Left renal pelvis (tissue), 4 donors: Measurements from ENCODE around the gene CRY1. TPM values are rescaled to one million over a fixed set of nuclear protein-coding genes. Genes with fewer than 3 reads are reported as not detected.
"Not testable (repeated sequence)": the region's sequence is repeated elsewhere in the genome, so short reads cannot be mapped to it uniquely, and the experiment has no call there.

Source experiments
- DNase-seq, 4 donors: peaks; one replicate each; pipeline ENCODE4 v3.0.0-alpha.2; 2013; ENCODE audit warnings: low read depth in 4 of 4, low spot score in 3 of 4
- polyA plus RNA-seq, 4 donors: library from polyadenylated mRNA; unstranded; fragments of 120-200 nt; gene quantifications; one replicate each; pipeline ENCODE4 v1.2.1, GENCODE V29; 2013; ENCODE audit not compliant: insufficient read length in 4 of 4

Gene CRY1
- polyA plus RNA-seq, 4 donors = 21.9 to 31.8 (median 29.8) TPM

DNA sequence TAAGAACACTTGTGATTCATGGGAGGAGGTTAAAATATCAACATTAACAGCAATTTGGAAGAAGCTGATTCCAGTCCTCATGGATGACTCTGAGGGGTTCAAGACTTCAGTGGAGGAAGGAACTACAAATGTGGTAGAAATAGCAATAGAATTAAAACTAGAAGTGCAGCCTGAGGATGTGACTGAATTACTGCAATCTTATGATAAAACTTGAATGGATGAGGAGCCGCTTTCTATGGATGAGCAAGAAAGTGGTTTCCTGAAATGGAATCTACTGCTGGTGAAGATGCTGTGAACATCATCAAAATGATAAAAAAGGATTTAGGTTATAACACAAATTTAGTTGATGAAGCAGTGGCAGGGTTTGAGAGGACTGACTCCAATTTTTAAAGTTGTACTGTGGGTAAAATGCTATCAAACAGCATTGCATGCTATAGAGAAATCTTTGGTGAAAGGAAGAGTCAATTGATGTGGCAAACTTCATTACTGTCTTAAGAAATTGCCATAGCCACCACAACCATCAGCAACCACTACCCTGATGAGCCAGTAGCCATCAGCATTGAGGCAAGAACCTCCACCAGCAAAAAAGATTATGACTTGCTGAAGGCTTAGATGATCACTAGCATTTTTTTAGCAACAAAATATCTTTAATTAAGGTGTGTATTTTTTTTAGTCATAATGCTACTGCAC, 80.5 kb downstream of the CRY1 start:
- no peak for DNase-seq

DNA sequence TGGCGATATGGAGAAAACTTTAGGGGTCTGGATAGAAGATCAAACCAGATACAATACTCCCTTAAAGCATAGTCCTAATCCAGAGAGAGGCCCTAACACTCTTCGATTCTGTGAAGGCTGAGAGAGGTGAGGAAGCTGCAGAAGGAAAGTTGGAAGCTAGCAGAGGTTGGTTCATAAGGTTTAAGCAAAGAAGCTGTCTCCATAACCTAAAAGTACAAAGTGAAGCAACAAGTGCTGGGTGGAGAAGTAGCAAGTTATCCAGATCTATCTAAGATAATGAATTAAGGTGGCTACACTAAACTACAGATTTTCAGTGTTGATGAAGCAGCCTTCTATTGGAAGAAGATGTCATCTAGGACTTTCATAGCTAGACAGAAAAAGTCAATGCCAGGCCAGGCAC, 81.8 kb downstream of the CRY1 start:
- no peak for DNase-seq

DNA sequence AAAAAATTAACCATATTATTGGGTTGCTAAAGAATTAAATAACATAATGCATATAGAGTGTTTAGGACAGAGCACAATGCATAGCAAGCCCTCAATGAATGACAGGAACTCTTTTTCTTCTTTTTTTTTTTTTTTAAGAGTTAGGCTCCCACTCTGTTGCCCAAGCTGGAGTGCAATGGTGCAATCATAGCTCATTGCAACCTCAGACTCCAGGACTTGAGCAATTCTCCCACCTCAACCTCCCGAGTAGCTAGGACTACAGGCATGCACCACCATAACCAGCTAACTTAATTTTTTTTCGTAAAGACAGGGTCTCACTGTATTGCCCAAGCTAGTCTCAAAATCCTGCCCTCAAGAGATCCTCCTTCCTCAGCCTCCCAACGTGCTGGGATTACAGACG, 85.9 kb downstream of the CRY1 start:
- no peak for DNase-seq

DNA sequence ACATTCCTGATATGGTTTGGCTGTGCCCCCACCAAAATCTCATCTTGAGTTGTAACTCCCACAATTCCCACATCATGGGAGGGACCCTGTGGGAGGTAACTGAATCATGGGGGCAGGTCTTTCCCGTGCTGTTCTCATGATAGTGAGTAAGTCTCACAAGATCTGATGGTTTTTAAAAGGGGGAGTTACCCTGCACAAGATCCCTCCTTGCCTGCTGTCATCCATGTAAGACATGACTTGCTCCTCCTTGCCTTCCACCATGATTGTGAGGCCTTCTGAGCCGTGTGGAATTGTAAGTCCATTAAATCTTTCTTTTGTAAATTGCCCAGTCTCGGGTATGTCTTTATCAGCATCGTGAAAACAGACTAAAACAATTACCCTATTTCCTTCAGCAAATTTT, 90.7 kb downstream of the CRY1 start:
- DNase-seq = not testable (repeated sequence)

DNA sequence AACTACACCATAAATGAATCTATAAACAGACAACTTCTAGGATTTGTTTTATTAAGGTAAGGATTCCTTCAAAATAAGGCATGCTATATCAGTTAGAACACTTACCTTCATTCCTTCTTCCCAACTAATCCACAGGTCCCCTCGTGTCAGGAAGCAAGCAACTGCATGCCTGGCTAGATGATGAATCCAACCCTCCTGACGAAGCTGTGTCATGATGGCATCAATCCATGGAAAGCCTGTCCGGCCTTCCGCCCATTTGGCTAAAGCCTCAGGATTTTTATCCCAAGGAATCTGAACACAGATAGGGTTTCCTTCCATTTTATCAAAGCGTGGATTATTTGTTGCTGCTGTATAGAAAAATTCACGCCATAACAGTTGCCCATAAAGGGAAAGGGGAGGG, 93.9 kb downstream of the CRY1 start:
- no peak for DNase-seq

DNA sequence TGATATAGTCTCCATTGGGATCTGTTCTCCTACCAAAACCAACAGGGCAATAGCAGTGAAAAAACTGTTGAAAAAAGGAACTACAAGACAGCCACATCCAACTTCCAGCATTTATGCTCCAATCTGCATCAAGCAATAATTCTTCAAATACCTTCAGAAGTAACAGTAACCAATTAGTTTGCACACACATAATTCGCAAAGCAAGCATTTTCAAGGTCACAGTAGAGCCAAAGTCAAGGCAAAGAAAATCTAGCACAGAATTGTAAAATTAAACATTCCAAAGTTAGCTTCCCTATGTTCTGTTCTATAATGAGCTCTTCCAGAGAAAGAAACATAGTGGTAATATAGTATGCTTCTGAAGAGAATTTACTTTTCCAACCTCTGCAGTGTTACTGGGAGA, 95.4 kb downstream of the CRY1 start:
- DNase-seq = no peak

DNA sequence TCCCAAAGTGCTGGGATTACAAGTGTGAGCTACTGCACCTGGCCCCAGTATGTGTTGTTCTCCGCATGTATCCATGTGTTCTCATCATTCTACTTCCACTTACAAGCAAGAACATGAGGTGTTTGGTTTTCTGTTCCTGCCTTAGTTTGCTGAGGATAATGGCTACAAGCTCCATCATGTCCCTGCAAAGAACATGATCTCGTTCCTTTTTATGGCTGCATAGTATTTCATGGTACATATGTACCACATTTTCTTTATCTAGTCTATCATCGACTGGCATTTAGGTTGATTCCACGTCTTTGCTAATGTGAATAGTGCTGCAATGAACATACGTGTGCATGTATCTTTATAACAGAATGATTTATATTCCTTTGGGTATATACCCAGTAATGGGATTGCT, 97.2 kb downstream of the CRY1 start:
- DNase-seq = not testable (repeated sequence)

DNA sequence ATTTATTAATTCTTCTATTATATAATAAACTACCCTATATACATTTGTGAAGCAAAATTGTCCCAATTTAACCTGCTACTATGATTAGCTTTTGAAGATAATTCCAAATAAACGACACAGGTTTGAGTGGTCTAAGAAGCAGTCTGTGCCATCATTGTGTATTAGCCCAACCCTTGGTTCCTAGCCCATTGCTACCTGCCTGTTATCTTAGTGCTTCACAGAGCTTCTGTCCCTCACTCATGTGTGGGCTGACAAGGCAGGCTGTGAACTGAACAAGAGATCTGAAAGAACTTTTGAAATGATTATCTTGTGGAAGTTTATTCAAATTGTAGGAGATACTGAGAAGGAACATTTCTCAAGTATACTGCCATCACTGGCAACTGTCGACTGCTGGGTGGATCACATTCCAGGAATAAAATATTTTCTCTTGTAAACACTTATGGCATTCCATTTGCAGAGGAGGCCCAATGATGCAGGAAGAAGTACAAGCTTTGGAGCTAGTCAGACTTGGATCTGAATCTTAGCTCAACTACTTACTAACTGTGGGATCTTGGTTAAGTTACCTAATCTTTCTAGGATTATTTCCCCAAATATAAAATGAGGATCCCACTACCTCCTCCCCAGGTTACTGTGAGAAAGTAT, 98.6 kb downstream of the CRY1 start:
- no peak for DNase-seq

DNA sequence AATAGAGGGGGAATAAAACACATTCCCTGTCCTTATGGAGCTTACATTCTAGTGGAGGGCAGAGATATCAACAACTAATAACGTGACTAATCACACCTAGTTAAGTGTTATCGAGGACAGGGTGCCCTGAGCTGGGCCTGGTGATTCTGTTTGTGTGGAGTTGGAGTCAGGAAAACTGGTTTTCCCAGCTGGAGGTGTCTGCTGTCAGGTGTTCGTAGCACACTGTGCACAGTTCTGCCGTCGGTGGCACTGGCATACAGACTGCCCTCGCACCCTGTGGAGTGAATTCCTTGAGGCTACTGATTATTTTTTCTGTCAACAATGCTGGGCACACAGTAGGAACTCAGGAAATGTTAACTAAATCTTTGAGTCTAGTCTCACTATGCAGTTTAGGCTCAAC, 105.5 kb downstream of the CRY1 start:
- no peak for DNase-seq

DNA sequence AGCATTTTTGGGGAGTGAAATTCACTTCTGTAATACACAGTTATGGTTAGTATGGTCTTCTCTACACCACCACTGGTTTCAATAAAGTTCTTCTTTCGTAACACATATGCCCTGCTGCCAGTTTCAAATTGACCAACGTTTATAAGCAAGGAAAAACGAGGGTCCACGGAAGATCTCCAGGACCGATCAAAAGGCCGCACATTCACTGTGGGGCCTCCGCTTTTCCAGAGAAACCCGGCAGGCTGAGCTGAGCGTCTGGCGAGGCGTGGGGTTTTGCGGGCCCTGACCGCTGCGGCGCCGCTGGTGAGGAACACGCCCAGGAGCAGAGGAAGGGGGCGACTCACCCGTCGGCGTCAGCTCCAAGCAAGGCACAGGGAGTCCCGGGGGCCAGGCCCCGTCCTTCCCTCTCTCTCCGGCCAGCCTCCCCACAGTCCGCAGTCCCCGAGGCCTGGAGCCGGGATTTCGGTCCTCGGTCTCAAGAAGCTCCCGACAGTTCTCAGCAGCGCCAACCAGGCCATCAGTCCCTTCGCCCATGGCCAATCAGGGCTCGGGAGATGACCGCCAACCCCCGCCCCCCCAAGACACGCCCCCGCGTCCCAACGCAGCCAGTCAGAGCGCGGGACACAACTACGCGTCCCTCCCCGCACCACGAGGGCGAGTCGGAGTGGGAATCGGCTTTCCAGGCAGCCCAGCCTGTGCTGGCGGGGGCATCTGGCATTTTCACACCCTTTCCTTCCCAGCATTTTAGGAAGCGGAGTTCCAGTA, 106.5 kb downstream of the CRY1 start, which contains the start of gene MTERF2:
TSS of gene MTERF2 (minus strand) at position 522 of the 765 bp plus-strand sequence. CDS start 8,432 bp downstream, outside the sequence.
- DNase-seq = peak; percentile 80 to 91 (median 84)

DNA sequence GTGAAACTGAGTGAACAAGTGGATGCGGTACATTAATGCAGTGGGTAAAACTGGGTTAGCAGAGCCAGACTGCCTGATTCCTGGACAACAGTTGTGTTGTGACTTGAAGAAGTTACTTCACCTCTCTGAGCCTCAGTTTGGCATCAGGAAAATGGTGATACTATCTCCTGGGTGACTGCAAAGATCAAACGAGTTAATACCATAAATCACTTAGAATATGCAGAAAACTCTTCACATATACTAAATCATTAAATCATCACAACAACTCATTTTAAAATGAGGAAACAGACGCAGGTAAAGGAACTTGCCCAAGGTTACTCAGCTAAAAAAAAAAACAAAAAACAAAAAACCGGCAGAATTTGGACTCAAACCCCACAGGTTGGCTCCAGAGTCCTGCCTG, 107.2 kb downstream of the CRY1 start:
- no peak for DNase-seq

DNA sequence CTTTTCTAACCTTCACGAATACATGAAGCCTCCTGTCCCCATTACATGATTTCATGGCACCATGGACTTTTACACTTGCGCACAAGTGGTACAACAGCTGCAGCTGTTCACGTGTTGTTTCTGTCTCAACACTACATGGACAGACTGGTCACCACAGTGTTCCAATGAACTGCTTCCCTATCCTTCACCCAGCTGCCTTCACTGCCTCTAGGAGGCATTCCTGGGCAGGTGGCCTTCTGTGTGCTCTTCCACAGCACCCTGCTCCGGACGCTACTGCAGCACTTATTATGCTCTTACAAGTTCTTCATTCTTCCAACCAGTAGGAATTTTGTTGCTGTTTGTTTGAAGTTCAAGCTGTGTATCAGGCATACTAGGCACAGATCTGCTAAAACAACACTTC, 107.9 kb downstream of the CRY1 start:
- DNase-seq = no peak

DNA sequence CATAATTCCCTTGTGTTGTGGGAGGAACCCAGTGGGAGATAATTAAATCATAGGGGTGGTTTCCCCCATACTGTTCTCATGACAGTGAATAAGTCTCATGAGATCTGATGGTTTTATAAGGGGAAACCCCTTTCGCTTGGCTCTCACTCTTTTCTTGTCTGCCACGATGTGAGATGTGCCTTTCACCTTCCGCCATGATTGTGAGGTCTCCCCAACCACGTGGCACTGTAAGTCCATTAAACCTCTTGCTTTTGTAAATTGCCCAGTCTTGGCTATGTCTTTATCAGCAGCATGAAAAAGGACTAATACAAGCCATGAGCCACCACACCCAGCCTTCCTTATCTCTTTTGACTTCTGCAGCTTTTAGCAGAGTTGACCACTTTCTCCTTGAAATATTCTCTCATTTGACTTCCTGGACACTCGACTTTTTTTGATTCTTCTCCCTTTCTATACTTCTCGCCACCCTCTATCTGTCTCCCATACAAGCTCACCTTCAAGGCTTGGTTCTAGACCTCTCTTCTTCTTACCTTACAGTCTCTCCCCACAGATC, 108.7 kb downstream of the CRY1 start:
- DNase-seq = no peak

DNA sequence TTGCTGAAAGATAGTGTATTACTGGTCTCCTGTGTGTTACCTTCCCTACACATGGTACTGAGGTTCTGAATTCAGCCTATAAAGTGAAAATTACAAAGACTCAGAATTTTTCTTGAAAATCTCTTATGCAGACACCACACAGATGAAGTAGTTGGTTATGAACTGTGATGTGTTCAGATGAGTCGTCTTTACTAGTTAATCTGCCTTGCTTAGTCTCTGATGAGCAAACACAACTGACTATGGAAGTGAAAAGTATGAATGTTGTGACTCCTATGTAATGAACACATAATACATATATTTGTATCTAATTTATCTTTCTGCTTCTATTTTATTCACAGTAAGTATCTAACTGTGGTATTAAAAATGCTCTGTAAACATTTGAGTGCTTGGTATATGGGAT, 111.1 kb downstream of the CRY1 start:
- no peak for DNase-seq

DNA sequence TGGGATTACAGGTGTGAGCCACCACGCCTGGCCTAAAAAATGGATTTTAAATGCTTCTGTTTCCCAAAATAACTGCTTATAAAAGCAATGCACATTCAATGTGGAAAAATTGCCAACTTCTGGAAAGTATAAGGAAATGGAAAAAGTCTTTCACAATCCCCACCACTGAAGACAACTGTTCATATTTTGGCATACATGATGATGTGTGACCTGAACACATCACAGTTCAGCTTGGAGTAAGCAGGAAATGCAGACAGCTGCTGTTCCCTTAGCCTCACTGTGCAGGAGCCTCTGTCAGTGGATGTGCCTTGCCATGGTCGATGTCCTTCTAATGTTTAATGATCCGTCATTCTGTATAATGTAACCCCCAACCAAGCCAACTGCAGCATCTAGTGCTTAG, 111.6 kb downstream of the CRY1 start:
- DNase-seq = no peak

DNA sequence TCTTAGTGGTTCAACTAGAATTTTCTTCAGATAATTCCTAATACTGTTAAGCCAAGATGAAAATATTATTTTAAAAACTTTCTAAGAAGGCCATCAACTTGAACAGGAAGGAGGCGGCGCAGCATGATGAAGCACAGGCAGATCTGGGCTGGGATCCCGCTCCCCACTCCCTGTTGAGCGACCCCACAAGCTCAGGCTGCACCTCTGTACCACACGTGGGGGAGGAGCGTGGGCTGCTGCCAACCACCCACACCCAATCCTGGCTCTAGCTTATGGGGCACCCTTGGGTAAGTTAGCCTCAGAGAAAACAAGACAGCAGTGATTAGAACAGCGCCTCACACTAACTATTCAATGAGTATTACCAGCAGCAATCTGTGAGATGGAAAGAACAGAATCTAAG, 112.4 kb downstream of the CRY1 start:
- DNase-seq = no peak

DNA sequence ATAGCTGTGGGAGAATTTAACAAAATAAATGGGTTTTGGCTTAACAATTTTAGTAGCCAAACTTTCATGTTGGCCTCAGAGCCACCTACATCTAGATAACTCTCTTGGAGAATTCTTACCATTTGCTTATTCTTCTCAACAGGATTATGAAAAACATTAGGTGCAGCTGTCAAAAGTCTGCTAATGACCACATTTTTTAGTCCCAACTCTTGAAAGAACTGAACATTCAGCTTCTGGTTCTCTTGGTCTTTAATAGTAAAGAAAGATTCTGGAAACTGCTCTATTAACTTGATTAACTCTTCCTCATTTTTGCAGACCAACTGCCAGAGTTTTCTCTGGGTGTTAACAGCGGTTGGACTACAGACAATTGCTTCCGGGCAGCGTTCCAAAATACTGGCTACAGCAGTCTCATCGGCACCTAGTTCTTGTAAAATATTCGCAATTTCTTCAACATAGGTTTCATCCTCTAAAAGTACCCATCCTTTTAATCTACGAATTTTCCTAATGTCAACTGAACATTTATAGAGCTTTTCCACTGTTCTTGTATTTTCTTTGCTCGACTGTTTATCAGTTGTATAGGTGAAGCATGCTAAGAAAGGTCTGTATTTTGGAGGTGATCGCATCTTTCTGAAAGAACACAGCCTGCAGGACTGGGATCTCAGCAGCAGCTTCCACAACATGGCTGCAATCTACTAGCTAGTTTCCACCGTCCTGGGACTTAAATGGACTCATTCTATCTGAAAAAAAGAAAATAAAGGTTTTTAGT, 115.1 kb downstream of the CRY1 start:
- no peak for DNase-seq

DNA sequence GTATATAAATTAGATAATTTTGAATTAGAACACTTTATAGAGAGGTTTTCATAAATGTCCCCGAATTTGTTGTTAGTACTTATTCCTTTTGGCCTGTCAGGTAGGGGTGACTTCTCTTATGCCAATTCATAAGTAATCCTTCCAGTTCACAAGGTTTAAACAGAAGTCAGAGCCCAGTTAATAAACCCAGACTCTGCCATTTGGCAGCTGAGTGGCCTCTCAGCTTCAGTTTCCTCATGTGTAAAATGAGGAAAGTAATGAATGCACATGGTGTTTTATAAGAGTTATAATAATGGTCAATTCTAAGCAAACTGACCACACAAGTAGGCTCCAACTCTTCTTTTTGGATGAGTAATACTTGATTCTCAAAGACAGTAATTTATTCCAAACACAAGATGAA, 116.7 kb downstream of the CRY1 start:
- DNase-seq = no peak

DNA sequence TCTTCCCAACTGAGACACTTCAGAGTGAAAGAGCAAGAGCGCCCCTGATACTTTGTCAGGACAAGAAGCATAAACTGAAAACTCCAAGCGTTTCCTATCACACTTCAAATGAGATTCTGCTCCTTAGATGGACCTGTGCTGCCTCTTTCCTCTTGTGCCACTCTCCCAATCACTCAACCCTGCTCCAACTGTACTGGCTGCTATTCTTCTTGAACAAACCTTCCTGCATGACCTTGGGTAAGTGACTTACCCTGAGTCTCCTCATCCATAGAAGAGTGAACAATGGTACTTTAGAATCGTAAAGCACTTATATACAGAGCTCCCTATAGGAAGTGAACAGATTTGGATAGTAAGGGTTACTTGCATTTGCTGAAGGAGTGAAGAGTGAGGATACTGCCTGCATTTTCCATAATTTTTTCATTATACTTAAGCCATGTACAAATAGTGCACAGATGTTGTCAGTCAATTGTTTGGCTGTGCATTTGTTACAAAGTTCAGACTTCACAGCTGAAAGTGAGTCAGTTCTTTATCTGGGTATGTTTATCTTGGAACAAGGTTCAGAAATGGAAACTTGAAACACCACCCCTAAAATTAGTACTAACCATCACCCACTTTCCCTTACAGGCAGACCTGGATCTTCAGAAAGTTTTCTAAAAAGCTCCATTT, 117.2 kb downstream of the CRY1 start:
- DNase-seq = no peak

DNA sequence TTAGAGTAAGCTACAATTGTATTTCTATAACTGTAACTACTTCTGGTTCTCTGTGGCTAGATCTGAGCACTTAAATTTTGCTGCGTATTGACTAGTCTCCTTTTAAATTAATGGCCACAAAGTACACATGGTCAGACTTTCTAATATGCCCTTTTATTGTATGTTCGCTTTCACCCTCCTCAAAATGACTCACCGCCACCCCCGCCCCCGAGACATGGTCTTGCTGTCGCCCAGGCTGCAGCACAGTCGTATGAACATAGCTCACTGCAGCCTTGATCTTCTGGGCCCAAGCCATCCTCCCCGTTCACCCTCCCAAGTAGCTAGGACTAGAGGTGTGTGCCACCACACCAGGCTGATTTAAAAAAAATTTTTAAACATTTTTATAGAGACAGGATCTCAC, 118.3 kb downstream of the CRY1 start:
- no peak for DNase-seq
